RPMI8226 (cell line): ENCODE data around the gene GUSB.
"Not testable (repeated sequence)": the region's sequence is repeated elsewhere in the genome, so short reads cannot be mapped to it uniquely, and the experiment has no call there.

ENCODE experiments used
- DNase-seq: peaks from one replicate; pipeline ENCODE4 v3.0.0-alpha.2; 2015

The GUSB gene

DNA sequence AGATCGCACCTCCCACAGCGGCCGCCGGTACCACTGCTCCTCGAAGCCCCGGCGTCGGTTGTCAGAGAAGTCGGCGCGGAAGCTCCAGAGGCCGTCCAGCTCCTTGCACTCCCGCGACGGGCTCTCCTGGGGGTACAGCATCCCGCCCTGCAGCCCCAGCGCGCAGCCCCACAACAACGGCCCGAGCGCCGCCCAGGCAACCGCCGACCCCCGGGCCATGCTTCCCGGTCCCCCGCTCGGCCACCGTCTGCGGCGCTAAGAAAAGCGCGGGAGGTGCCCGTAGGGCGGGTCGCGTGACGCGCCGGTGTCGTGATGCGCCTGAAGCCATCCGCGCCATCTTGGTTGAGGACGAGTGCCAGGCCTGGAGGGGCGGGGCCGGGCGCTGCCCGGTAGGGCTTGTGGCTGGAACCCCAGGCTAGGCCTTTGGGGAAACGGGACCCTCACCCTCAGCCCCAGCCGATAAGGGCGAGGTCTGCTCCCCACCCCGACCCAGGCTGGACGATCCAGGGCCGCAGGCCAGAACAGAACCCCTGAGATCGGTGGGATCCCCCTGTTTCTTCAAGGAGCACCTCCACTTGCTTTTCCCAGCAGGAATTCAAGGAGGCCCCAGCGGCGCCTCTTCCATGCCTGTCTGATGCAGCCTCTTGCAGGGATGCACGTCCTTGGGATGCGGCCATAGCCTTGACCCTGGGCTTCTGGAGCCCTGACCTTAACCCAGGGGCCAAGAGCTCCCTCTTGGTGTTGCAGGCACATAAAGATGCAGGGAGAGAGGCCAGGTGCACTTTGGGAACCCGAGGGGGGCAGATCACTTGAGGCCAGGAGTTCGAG, at the start of gene GUSB:
GUSB (minus strand) TSS at position 249 of the 828 bp plus-strand sequence; CDS start at position 219, 30 bp downstream.
- peak; percentile 97 for DNase-seq

- not testable (repeated sequence) for DNase-seq
These were observed 46.3 kb upstream of the GUSB start for GRCh38 chr7:66028342-66028741.

- no peak for DNase-seq
These were observed 34.1 kb upstream of the GUSB start for GRCh38 chr7:66016131-66016461.

GRCh38 chr7:66015440-66016130, 33.6 kb upstream of the GUSB start:
- DNase-seq: no peak

GRCh38 chr7:66013938-66014337, 31.9 kb upstream of the GUSB start:
- peak; percentile 56 for DNase-seq

DNA sequence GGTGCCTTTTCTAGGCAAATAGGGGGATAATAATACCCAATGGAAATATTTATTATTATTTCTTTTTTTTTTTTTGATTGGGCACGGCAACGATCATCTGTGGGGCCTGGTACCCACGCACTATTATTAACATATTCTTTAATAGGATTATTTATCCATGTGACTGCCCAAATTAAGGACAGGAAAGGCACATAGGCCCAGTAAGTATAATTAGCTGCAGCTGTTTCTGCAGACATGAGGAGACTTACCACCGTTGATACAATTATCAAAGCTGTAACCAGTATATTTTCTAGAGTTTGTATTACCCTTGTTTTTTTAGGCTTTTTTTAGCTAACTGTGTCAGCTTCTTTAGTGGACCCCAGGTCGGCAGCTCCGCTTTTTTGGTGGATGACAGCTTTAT, 25.2 kb upstream of the GUSB start:
- DNase-seq: no peak

- not testable (repeated sequence) for DNase-seq
These were observed 23.2 kb upstream of the GUSB start for GRCh38 chr7:66005115-66005671.

DNA sequence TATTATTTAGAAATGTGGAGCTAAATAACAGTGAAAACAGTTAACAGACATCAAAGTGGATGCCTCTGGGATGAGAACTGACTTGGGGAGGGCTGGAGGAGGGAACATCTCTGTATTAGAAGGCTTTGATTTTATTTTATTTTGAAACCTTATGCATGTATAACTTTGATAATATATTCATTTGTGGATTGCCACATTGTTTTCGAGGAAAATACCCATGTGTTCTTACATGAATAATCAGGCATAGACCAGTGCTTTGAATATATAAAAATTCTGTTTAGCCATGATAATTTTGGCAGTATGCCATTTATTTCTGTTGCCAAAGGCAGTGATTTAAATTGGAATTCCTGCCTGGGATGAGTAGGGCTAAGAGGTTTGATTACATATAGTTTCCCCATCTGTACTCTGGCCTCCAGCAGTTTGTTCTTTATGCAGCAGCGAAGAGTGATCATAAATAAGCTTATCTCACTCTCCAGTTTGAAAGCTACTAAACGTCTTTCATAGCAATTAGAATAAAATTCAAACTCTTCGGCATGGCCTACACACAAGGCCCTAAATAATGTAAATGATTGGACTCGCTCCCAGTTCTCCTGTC, 18.9 kb upstream of the GUSB start:
- DNase-seq: not testable (repeated sequence)

- DNase-seq: not testable (repeated sequence)
These were observed 13.0 kb upstream of the GUSB start for GRCh38 chr7:65994984-65995383.

DNA sequence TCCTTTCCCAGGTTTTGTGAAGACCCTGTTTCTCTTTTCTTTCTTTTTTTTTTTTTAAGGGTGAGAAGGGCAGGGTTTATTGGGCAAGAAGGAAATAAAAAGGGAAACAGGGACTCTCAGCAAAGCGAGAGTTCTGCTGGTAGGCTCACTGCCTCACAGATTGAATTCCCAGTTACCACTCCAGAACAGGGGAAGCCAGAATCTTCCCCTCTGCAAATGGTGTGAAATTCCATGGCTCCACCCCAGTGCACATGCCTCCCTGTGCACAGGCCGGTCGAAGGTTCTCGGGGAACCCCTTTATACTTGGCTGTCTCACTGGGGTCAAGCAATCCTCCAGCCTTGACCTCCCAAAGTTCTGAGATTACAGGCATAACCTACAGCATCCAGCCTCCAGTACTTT, 10.5 kb upstream of the GUSB start:
- DNase-seq: no peak

- not testable (repeated sequence) for DNase-seq
These were observed 9.8 kb upstream of the GUSB start for GRCh38 chr7:65991829-65992228.

GRCh38 chr7:65989694-65990080, 7.7 kb upstream of the GUSB start:
- no peak for DNase-seq

DNA sequence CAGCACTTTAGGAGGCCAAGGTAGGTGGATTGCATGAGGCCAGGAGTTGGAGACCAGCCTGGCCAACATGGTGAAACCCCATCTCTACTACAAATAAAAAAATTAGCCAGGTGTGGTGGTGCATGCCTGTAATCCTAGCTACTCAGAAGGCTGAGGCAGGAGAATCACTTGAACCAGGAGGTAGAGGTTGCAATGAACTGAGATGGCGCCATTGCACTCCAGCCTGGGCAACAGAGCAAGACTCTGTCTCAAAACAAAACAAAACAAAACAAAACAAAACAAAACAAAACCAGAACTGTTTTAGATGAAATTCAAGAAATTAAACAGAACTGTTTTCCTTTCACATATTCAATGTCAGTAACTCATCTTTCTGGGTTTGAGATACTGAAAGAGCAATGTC, 6.5 kb upstream of the GUSB start:
- DNase-seq: not testable (repeated sequence)

DNA sequence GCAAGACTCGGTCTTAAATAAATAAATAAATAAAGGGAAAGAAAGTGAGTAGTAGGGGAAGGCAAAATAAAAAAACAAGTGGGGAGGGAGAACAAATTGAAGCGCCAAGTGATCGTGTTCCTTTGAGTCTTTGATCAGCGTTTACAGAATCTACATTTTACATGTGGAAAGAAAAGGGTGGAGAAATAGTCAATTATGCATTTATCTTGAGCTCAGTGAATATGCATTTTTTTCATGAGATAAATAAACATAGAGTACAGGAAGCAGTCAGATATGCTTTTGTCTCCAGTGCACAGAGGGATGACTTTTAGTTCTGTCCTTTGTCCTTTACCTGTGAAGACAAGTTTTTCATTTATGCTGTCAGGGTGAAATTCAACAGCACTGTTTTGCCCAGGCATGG, 6.1 kb upstream of the GUSB start:
- no peak for DNase-seq

DNA sequence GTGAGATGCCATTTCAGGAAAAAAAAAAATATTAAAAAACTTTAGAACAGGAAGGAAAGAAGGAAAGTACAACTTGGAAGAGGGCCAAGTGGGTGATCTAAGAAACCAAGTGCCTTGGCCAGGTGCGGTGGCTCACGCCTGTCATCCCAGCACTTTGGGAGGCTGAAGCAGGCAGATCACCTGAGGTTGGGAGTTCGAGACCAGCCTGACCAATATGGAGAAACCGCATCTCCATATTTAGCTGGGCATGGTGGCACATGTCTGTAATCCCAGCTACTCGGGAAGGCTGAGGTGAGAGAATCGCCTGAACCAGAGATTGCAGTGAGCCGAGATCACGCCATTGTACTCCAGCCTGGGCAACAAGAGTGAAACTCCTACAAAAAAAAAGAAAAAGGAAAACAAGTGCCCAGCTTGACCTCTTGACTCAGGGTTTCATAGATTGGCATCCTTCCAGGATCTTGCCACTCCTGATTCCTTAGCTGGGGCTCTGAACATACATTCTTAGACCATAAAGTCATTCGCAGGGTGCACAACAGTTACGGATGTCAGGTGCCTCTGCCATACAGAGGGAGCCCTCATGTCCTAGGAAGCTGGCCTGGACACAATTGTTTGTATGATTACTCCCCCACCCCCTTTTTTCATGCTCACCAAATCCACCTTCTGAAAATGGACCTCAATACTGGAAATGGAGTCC, 2.1 kb upstream of the GUSB start:
- DNase-seq: peak; percentile 44

DNA sequence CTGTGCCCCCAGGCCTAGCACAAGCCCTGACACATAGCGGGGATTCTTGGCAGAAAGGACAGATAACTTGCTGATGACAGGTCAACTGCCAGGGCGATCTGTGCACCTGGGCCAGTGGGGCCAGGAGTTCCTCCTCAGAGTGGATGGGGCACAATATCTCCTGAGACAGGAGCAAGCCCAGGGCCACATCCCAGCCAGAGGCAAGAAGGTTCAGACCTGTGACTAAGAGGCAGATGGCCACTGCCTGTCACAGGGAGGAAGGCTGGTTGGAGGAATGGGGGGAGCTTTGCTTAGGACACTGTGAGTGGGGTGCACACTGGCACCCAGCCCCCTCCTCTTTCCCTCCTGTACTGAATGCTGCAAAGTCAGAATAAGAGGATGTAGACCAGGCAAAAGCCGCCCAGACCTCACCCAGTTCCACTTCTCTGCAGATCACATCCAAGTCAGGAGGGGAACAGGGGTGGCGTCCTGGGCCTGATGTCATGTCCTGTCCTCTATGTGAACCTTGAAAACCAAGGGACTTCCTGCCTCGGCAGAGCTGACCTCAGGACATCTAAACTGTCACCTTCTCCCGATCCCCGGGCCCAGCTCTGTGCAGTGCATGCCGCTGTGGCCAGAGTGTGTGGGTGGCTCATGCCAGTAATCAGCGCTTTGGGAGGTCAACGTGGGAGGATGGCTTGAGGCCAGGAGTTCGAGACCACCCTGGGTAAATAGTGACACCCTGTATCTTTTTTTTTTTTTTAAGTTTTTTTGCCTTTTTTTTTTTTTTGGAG, 1.3 kb downstream of the GUSB start:
- DNase-seq: peak; percentile 90

DNA sequence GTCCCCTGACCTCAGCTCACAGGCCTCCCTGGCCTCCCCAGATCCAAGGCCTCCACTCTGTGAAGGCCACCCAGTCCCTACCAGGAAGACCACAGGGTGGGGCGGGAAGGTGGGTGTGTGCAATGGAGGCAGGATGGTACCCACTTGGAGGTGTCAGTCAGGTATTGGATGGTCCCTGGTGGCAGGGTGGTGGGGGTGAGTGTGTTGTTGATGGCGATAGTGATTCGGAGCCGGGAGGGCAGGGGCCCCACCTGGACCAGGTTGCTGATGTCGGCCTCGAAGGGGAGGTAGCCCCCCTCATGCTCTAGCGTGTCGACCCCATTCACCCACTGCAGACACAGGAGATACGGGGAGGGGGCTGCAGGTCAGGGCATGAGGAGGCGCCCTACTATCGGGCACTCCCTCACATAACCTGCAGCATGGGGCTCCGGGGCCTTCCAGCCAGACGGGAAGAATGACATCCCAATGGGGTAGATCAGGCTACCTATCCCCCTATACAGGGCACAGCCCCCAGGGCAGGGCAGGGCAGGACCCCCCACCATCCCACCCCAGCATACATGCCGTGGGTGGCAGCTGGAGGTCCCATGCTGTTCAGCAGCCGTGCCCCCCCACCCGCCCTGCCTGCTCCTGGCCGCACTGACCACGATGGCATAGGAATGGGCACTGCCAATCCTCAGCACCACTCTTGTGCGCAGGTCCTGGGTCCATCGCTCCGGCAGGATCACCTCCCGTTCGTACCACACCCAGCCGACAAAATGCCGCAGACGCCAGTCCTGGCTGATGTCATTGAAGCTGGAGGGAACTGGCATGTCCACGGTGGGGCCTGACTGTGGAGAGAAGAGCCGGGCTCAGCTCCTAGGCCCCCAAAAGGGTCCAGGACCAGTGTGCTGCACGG, 2.2 kb downstream of the GUSB start:
- DNase-seq: no peak

GRCh38 chr7:65978891-65979582, 3.0 kb downstream of the GUSB start:
- DNase-seq: no peak

- DNase-seq: no peak
These were observed 5.3 kb downstream of the GUSB start for GRCh38 chr7:65976659-65977196.

GRCh38 chr7:65975814-65976445, 6.1 kb downstream of the GUSB start:
- DNase-seq: no peak
